PC-9 (cell line): Measurements from ENCODE around the gene ANKAR.

Experiments
- EZH2 ChIP-seq: fragments of 200-600 bp; sonication (generic); IDR thresholded peaks from 2 replicates; pipeline ENCODE4 v1.8.0; 2017; ENCODE audit warnings: antibody characterized with exemption, low read depth
- TF ChIP-seq, protein P1 (sequence below): fragments of 200-600 bp; sonication (generic); conservative IDR thresholded peaks from 2 replicates; pipeline ENCODE4 v1.6.1; 2017; ENCODE audit warnings: mixed run types, antibody characterized with exemption, mild to moderate bottlenecking, moderate library complexity

DNA sequence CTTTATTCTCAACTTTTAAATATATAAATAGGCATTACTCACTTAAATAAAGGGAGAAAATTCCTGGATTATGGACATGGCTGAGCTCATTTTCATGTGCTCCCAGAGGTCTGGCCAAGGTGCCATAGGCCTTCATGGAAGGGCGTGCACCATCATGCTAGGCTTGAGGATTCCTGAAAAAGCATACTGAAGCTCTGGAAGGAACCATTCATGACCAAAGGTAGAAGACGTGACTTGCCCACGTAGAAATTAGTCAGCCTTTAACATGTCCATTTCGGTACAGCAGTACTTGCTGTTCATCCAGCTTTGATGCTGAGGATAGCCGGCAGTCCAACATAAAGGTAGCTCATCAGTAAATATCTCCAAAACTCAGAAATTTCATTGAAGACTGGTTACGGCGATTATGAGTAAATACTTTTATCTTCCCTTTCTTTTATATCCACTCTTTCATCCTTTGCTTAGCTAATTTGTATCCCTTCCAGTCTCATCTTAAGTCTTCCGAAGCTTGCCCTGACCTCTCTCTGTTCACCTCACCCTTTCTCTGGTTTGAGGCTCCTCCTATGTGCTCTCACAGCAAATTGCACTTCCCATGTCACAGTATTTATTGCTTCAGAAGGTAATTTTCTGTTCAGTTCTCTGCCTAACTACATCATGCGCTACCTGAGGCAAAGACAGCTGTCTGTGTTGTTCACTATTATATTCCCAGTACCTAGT is 45.5 kb upstream of the ANKAR start:
- TF ChIP-seq, protein P1, sequence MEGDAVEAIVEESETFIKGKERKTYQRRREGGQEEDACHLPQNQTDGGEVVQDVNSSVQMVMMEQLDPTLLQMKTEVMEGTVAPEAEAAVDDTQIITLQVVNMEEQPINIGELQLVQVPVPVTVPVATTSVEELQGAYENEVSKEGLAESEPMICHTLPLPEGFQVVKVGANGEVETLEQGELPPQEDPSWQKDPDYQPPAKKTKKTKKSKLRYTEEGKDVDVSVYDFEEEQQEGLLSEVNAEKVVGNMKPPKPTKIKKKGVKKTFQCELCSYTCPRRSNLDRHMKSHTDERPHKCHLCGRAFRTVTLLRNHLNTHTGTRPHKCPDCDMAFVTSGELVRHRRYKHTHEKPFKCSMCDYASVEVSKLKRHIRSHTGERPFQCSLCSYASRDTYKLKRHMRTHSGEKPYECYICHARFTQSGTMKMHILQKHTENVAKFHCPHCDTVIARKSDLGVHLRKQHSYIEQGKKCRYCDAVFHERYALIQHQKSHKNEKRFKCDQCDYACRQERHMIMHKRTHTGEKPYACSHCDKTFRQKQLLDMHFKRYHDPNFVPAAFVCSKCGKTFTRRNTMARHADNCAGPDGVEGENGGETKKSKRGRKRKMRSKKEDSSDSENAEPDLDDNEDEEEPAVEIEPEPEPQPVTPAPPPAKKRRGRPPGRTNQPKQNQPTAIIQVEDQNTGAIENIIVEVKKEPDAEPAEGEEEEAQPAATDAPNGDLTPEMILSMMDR: no peak
- no peak for TF ChIP-seq EZH2
